Type B pancreatic cell (in vitro differentiated cells): ENCODE results near the gene GALNT10. TPM values are rescaled to one million over a fixed set of nuclear protein-coding genes. Genes with fewer than 3 reads are reported as not detected.
A peak's percentile ranks its signal among the peaks of the same experiment; 100 is the strongest.

ENCODE experiments used
- DNase-seq: peaks from one replicate; pipeline ENCODE4 v3.0.0; 2021; ENCODE audit warnings: mixed read lengths; ENCODE audit not compliant: unreplicated experiment; ENCODE audit errors: extremely low spot score
- H3K27ac Mint-ChIP-seq: 2 replicates; pipeline ENCODE4 v1.8.0; 2021; ENCODE audit warnings: mild to moderate bottlenecking, mixed read lengths
- H3K27me3 Mint-ChIP-seq: 2 replicates; pipeline ENCODE4 v1.8.0; 2021; ENCODE audit warnings: mixed read lengths
- H3K36me3 Mint-ChIP-seq: 2 replicates; pipeline ENCODE4 v1.8.0; 2021; ENCODE audit warnings: mixed read lengths
- H3K4me1 Mint-ChIP-seq: one replicate; pipeline ENCODE4 v1.8.0; 2021; ENCODE audit warnings: mixed read lengths; ENCODE audit not compliant: unreplicated experiment
- H3K4me3 Mint-ChIP-seq: 2 replicates; pipeline ENCODE4 v1.8.0; 2021; ENCODE audit warnings: mild to moderate bottlenecking, mixed read lengths
- H3K9me3 Mint-ChIP-seq: 2 replicates; pipeline ENCODE4 v1.8.0; 2021; ENCODE audit warnings: mixed read lengths
- CTCF ChIP-seq: fragments of 200-600 bp; sonication (generic); conservative IDR thresholded peaks from 2 replicates; pipeline ENCODE4 v1.5.0; 2021; ENCODE audit warnings: antibody characterized with exemption, mild to moderate bottlenecking
- total RNA-seq: library from RNA; stranded (reverse); gene quantifications from 2 replicates; pipeline ENCODE4 v1.2.1, GENCODE V29; 2021; ENCODE audit warnings: low replicate concordance

GALNT10 gene
- total RNA-seq, 1 donor from 2014 or later, result 23.0 TPM

GRCh38 chr5:154437281-154437965 lies 246.9 kb downstream of the GALNT10 start:
- no peaks in the 10 kb centered on the region for H3K27me3 Mint-ChIP-seq
- no peak for TF ChIP-seq CTCF
- H3K4me1 Mint-ChIP-seq, result no peaks in the 10 kb centered on the region
- H3K27ac Mint-ChIP-seq, result no peak overlapping the region
- no peaks in the 10 kb centered on the region for H3K9me3 Mint-ChIP-seq
- no peak for DNase-seq
- H3K4me3 Mint-ChIP-seq, result no peak overlapping the region
- peaks cover 46% of the 10 kb centered on the region for H3K36me3 Mint-ChIP-seq

GRCh38 chr5:154440540-154440939 lies 250.0 kb downstream of the GALNT10 start:
- Mint-ChIP-seq H3K36me3 (peaks cover 43% of the 10 kb centered on the region), H3K27ac (no peak overlapping the region), H3K9me3 (no peaks in the 10 kb centered on the region), H3K27me3 (no peaks in the 10 kb centered on the region), H3K4me1 (peaks cover 10% of the 10 kb centered on the region), H3K4me3 (no peak overlapping the region)
- no peak for DNase-seq
- TF ChIP-seq CTCF, result no peak

- Mint-ChIP-seq H3K9me3 (no peaks in the 10 kb centered on the region), H3K36me3 (peaks cover 27% of the 10 kb centered on the region), H3K4me3 (no peak overlapping the region), H3K4me1 (peaks cover 21% of the 10 kb centered on the region), H3K27me3 (no peaks in the 10 kb centered on the region), H3K27ac (no peak overlapping the region)
- DNase-seq, result no peak
- TF ChIP-seq CTCF, result no peak
Observed at GRCh38 chr5:154442801-154443200, 252.3 kb downstream of the GALNT10 start.

- TF ChIP-seq CTCF, result no peak
- Mint-ChIP-seq H3K36me3 (peaks cover 20% of the 10 kb centered on the region), H3K27ac (peak overlapping the region; percentile 91), H3K4me3 (peak overlapping the region; percentile 99), H3K27me3 (no peaks in the 10 kb centered on the region), H3K9me3 (no peaks in the 10 kb centered on the region), H3K4me1 (peaks cover 30% of the 10 kb centered on the region)
- no peak for DNase-seq
Observed at GRCh38 chr5:154444556-154445421, 254.3 kb downstream of the GALNT10 start.

- Mint-ChIP-seq H3K27ac (peak within 1 kb of the TSS; percentile 91), H3K27me3 (no peaks in the 10 kb centered on the region), H3K4me3 (peak within 1 kb of the TSS; percentile 99), H3K4me1 (peaks cover 30% of the 10 kb centered on the region), H3K36me3 (peaks cover 23% of the 10 kb centered on the region), H3K9me3 (no peaks in the 10 kb centered on the region)
- no peak for TF ChIP-seq CTCF
- DNase-seq, result peak; percentile 96
Observed at GRCh38 chr5:154445422-154446194, 255.1 kb downstream of the GALNT10 start, which contains the start of gene SAP30L. Gene SAP30L, plus strand, starts transcription at chr5:154445997. Its CDS starts 608 bp downstream, at chr5:154446605.
